GF-D8 (cell line): ENCODE results near the gene GPRASP3.

Experiments
- DNase-seq: peaks from one replicate; lab custom pipeline; 2025; lab: John Stamatoyannopoulos, UW

GPRASP3 gene

GRCh38 chrX:102765217-102765616, 44.7 kb downstream of the GPRASP3 start:
- DNase-seq: no peak

GRCh38 chrX:102765809-102766208, 45.3 kb downstream of the GPRASP3 start:
- DNase-seq: no peak

GRCh38 chrX:102767287-102767686, 46.7 kb downstream of the GPRASP3 start:
- no peak for DNase-seq

GRCh38 chrX:102768987-102769761, 48.6 kb downstream of the GPRASP3 start:
- DNase-seq: peak; percentile 29
